HG03025 (cell line): ENCODE measurements around the gene HOXA10.

Source experiments
- ATAC-seq: cut with Tn5 transposase; IDR thresholded peaks from one replicate; pipeline ENCODE4 v1.9.1; 2021; ENCODE audit warnings: mild to moderate bottlenecking, moderate library complexity; ENCODE audit not compliant: unreplicated experiment, low FRiP score

The HOXA10 gene

DNA sequence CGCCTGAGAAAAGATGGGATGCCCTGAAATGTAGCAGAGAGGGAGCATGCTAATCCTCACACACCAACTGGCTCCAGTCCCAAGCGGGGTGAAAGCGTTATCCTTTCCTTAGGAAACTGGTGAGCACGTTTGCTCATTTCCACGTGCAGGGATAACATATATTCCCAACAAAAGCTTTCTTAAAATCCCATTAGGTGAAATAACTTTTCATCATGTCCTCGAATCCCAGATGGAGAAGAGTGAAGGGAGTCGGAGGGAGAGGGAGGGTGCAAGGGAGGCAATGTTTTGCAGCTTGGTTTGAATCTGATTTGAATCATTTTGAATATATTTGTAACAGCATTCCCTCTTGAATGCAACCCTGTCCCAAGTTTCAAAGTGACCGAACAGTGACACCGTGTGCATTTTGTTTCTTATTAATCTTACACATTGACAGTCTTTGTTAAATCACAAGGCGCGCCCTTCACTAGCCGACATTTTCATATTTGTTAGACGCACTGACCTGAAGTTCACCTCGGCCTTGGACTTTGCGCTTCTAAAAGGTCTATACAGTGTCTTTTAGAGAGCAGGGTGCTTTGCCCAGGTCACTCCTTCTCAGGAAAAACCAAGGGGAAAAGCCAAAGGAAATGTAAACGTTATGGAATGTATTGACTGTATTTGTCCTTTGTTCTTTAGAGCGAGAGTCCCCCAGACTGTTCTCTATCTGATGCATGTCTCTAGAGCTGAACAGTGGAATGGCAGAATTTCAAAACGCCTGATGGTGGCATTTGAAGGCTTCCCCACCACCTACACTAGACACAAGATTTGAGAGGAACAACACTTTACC, 40.5 kb downstream of the HOXA10 start:
- no peak for ATAC-seq

DNA sequence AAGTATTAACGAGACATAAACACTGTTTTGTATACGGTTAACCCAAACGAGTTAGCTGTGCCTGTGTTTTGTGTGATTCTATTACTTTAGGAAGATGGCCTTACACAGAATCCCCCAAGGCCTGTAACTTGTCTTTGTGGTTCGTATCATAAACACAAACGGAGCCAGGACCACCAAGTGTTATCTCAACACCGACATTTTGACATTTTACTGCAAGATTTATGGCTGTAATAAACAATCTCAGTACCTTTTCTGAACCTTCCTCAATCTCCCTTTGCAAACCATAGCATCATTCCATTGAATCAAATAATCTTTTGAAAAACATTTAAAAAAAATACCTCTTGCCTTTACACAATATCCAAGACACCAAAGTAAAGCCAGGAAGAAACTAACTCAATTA, 41.1 kb downstream of the HOXA10 start:
- ATAC-seq: no peak

DNA sequence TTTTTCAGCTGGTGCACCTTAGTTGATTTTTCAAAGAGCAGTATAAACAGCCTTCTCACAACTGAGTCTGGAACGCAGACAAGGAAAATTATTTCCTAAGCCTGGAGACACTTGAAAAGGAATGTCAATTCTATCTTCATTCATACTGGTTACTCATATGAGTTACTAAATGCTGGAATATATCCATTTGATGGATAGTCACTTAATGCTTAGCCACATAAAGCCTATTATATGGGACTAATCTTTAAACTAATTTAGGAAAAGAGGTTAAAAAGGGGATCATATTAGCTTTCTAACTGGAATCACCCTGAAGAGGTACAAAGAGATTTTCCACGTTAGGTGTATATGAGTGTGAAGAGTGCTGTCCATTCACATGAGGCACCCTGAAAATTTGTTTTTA, 41.9 kb downstream of the HOXA10 start:
- ATAC-seq: no peak

DNA sequence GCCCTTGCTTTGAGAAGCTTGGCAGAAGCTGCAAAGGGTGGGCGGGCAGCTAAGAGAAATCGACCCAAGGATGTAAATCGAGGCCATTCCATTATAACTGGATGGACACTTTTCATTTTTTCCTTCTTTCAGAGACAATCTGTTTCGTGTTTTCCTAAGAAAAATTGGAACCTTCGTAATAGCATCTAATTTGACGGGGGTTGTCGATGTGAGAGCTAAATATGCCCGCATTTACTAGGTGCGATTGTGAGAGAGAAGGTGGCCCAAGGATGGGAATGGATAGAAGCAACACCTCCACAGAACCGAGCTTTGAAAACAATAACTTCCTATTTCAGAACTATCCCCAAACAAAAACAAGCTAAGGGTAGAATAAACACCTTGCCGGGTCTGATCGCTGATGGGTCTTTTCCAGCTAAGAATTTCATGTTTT, 42.7 kb downstream of the HOXA10 start:
- ATAC-seq: no peak

DNA sequence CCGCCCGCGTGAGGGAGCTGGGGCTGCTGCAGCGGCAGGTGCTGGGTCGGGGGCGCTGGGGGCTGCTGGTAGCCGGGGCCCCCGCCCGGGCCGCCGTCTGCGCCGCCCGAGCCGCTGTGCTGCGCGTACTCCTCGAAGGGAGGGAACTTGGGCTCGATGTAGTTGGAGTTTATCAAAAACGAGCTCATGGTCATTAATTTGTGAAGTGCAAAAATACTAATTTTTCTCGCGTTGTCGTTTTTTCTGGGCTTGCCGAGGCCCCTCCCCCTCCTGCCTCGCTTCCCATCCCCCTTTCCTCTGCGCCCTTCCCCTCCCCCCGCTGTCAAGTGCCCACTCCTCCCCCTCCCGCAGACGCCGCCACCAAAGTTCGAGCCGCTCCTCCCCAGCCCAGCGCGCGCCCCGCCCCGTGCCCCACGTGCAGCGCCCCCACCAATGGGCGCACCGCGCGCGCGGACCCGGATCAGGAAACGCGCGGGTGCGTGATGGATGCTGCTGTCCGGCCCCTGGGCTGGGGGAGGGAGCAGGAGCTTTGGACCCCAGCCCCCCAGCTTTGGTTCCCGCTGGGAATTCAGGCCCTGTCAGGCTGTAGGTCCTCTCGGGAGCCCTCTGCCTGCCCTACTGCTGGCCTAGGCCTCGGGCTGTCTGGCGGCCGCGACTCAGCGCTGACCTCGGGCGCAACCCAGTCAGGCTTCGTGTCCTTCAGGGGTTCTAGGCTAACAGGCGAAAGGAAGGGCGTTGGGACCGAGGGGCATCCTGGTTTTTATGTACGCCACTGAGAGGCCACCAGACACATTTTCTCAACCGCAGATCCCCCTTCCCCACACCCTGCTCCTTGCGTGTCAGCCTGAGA, 43.4 kb downstream of the HOXA10 start, which contains the start of gene HOXA4:
HOXA4 (minus strand) TSS at position 218 of the 850 bp plus-strand sequence; CDS start at position 194, 24 bp downstream.
- no peak for ATAC-seq

DNA sequence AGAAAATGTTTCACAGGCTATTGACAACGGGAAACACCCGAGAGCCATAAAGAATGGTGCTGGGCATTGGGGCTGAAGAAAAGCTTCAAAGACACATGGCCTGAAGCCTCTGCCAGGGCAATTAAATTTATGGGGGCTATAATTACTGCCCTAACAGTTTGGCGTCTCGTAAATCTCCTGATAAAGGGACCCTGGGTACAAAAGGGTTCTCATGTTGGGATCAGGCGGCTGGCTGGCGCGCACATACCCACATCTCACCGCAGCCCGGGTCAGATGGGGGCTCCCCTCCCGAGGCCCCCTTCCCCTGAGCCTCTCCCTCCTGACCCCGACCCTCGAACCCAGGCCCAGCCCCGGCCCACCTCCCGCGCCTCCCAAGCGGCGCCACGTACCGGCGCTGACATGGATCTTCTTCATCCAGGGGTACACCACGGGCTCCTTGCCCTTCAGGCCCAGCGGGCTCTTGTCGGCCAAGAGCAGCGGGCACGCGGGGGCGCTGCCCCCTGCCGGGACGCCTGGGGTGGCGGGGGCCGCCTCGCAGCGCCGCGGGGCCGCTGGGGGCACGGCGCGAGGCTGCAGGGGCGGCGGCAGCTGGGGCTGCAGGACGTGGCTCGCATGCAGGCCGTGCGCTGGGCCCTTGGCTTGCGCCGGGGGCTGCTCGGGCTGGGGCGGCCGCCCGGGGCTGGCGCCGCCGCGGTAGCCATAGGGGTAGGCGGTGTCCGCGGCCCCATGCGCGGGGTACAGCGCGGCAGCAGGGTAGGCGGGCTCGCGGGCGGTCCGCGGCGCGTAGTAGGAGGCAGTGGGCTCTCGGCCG, 44.2 kb downstream of the HOXA10 start:
- no peak for ATAC-seq

DNA sequence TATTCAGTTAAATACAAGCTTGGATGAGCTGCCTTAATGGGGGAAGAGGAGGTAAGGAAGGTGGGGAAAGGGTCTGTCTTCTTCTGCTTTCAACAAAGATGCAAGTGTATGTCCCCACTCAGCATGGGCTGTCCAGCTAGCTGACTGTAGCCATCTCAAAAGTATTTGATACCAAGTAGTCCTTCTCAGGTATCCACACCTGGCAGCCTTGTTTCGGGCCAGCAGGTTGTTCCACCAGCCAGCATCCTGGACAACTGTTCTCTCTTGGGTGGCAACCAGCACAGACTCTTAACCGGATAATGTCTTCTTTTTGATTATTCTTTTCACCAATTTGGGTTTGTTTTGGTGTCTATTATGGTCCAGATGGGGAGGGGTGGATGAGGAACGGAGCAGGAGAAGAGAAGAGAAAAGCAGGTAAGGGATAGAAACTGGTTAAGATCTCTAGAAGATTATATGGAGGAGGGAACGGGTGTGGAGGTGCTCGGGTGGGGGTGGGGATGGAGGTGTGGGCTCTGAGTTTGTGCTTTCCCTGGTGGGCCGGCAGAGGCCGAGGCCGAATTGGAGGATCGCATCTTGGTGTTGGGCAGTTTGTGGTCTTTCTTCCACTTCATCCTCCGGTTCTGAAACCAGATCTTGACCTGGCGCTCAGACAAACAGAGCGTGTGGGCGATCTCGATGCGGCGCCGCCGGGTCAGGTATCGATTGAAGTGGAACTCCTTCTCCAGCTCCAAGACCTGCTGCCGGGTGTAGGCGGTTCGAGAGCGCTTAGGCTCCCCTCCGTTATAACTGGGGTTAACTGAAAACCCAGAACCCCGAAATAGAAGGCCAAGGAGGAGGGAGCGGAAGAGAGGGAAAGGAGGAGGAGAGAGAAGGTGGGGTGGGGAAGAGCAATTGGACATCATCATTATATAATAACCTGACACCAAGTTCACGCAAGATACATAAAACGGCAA, 45.1 kb downstream of the HOXA10 start:
- no peak for ATAC-seq

DNA sequence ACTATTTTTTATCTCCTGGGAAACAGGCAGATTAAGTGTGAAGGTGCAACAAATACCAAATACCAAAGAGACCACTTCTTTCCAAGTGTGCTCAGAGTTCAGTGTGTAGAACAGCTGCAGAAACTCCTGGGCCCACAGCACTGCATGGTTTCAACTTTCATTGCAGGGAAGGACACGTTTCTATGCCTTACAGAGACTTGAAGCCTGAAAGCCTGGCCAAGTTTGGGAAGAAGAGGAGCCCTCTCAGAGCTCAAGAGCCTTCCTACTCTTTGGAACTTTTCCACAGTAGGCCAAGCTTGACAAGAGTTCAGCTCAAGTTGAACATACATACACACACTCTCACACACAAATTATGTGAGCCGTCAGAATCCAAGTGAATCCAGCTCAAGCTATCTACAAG, 46.1 kb downstream of the HOXA10 start:
- no peak for ATAC-seq

DNA sequence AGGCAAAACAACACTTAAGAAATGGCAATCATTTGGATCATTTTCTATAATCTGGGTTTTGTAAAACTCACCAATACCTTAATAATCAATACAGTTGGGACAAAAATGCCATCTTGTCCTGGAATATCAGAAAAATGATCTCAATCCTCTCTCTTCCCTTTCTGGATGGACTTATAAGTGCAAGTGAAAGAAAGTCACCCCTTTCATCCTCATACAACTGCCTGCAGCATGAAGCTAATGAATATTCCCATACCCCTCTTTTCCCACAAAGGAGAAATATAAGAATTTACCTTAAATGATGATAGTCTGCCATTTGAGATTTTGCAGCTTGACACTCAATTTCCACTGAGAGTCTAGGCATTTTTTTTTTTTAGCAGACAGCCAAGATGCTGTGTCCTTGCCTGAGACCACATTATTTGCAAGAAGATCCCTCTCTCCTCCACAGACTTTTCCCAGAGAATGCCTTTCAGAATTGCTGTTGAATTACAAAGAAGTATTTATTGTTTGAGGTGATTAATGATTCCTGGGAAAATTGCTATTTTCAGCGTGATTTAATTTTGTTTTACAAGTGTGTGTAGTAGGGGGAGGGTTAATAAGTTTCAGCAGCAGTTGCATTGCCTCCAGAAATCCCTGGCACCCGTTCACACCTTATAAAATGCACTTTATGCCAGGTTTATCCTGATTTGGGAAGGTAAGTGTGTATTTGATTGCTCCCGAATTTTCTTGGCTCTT, 47.4 kb downstream of the HOXA10 start:
- ATAC-seq: no peak

DNA sequence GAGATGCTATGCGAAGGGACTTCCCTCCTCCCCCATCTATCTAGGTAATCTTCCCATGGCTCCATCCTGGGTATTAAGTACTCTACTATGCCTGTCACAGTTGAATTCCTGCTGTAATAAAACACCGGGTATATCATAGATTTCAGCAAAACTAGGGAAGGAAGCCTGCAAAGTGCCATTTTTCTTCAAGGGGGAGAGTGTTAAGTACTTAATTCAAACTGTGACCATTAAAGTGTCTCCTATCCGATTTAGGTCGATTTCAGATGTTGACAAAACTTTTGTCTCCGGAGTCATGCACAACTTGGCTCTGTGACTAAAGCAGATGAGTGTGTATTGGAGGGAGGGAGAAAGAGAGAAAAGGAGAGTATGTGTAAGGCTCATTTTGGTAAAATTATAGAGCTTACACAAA, 48.1 kb downstream of the HOXA10 start:
- ATAC-seq: no peak

DNA sequence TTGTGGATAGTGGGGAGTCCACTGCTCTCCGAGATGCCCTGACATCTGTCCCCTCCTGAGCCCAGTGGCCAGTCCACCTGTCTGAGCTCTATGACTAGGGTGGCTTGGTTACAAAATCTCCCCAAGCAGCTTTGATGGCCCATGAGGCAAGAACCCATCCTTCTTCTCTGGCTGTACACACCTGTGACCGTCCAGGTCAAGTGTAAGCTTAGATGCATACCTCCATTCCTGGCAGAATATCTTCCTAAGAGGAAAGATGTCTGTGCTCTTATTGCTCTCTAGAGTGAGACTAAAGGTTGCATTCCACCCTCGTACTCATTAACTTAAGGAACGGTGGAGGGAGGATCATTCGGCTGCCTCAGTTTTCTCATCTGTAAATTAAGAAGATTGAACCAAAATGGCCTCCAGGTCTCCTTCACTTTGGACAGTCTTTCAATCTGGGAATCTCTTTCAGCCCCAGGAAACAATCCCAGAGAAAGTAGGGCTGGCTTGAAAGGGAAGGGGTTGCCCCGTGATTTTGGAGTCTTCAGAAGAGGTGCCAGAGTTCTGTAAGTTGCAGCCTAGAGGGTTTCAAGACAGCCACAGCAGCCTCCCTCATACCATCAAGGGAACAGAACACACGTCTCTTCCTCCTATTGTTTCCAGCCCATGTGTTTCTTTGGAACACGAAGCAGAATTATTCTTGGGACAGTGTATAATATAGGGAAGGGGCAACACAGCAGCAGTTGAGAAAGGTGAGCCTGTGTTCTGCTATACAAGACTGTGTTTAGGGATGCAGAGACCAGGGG, 49.0 kb downstream of the HOXA10 start:
- no peak for ATAC-seq

DNA sequence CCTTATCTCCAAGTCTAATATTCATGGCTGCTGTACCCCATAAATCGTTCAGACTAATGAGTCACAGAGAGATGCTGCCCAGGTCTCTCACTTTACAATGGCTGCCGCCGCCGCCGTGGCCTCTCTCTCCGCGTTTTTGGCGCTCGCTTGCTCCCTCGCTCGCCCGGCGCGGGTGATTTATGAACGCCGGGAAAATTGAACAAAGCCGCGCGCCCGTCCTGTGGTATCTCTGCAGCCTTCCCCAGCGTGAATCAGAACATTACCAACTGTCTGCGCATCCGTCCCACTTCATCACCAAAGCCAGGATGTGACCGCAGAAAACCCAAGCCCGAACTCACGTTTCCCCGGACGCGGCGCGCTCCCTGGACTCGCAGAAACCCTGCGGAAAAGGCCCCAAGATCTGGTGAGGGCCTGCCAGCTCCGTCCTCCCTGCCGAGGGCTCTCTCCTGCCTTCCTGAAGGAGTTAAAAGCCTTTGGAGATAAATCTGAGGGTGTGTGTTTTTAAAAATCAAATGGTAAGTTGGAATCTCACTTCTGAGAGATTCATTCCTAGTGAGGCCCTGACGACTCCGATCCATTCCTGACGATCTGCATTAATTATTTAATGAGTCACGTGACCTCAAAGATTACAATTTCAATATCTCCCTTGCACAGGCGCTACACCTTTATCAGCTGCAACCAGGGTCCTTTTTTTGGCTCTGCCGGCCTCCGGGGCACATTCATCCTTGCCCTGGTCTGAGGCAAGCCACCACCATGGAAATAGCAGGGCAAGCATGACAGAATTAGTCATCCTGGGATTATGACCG, 49.8 kb downstream of the HOXA10 start:
- no peak for ATAC-seq

DNA sequence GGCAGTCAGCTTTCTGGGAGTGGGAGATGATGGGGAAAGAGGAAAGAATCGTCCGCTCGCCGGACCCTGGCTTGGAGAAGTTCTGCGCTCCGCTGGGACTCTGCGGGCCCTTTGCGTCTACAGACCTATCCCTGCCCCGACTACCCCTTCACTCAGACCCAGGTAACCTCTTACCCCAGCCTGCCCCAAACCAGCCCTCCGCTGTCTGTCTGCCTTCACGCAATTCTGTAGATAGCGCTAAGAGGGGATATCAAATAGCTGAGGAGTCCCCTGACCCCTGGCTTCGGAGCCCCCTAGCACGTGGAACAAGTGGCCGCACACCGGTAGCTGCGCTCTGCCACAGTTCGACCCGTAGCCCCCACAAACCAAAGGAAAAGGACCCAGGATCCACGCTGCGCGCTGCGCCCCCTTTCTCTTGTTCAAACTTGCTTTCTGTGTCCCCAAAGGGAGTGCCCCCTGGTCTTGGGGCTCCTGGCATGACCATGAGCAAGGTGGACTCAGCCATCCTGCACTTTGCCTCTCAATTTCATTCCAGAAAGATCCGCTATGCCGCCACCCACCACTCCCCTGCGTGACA, 50.6 kb downstream of the HOXA10 start:
- ATAC-seq: no peak

DNA sequence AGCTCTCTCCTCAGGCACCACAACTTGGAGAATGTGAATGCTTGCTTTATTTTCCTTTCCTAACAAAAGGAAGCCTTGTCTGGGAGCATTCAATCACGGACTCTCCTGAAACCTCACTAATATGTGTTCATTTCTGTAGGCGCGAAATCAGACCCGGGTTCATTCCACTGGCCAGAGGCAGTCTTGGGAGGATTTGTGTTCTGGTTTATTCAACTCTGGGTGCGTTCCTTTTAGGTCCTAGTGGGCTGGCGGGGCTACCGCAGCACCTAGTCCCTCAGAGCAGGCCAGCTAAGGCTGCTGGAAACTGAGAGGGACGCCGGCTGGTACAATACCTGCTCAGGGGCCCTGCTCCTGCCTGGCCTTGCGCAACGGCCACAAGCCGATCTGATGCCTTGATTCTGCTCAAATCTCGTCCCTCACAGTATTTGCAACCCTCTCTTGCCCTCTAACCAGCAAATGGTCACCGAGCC, 51.1 kb downstream of the HOXA10 start:
- no peak for ATAC-seq

DNA sequence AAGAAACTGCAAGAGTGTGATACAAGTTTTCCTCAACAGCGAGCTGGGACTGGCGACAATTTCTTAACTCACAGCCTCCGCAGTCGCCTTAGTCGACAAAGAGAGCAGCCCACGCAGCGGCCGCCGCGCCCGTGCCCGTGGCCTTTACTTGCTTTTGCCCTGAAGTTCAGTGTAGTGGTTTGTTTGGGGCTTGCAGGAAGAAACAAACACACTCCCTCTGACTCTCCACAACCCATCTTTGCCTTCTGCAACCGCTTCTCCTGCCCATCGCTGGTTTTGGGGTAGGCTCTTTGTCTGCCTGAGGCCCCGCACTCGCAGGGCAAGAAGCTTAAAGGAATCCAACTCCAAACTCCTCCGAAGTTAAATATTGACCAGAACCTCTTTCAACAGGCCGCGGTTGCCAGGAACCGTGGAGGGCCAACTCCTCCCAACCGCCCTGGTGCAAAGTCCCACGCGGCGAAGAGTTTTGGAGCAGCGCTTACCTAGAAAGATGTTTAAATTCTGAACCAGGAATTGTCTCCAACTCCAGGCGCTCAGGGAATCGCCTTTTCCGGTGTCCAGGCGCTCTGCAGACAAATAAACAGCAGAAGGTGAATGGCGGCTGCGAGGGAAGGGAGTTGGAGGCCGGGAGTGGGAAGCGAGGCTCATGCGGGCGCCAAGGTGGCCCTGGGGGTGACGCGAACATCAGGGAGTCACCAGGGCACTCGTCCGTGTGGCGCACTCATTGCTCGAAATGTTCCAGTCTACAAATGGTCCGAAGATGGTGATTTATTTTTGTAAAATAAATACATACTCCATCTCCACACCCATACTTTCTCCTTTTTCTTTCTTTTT, 51.8 kb downstream of the HOXA10 start:
- ATAC-seq: no peak

DNA sequence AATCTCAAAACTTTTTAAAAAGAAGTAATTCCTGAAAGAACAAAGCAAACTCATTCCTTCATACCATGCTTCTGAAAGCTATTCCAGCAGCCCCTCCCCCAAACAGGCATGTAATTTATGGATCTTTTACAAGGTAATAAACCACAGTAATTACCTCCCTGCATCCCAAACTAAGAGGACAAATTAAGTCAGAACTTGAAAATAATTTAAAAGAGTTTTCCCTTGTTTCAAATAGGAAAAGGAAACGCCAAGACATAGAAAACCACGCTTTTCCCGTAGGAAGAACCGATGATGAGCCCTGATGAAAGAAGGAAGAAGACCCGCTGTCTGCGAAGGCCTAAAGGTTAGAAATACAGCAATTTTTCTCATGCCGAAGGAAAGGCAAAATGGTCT, 52.4 kb downstream of the HOXA10 start:
- no peak for ATAC-seq
